Lung (tissue), 12 donors: ENCODE results near the gene LRFN5. TPM values are rescaled to one million over a fixed set of nuclear protein-coding genes. Genes with fewer than 3 reads are reported as not detected.

Experiments used
- ATAC-seq: fragments of 200-7000 bp; cut with Tn5 transposase; one replicate; pipeline ENCODE4 v1.9.1; 2020; ENCODE audit warnings: moderate number of reproducible peaks; ENCODE audit not compliant: insufficient read depth, low FRiP score
- DNase-seq, 3 donors: peaks; one replicate each; pipeline ENCODE4 v3.0.0-alpha.2; 2013 to 2017
- H3K27ac ChIP-seq, 2 donors: one replicate each; pipeline ENCODE4 v1.5.1; 2013; ENCODE audit warnings: mild to moderate bottlenecking in 2 of 2, moderate library complexity in 2 of 2, control low read depth in 1 of 2, inconsistent platforms in 1 of 2, low read depth in 1 of 2, low read length in 1 of 2
- H3K27me3 ChIP-seq, 3 donors: one replicate each; pipeline ENCODE4 v1.5.1; 2013; ENCODE audit warnings: low read length in 2 of 3; ENCODE audit not compliant: control insufficient read depth in 3 of 3, insufficient read depth in 3 of 3
- H3K36me3 ChIP-seq, 4 donors: one replicate each; pipeline ENCODE4 v1.5.1; 2013; ENCODE audit warnings: low read length in 4 of 4, mild to moderate bottlenecking in 1 of 4, moderate library complexity in 1 of 4; ENCODE audit not compliant: control insufficient read depth in 4 of 4, insufficient read depth in 4 of 4
- H3K4me1 ChIP-seq, 5 donors: one replicate each; pipeline ENCODE4 v1.5.1; 2013; ENCODE audit warnings: low read length in 5 of 5, mild to moderate bottlenecking in 2 of 5, moderate library complexity in 1 of 5; ENCODE audit not compliant: control insufficient read depth in 5 of 5, insufficient read depth in 5 of 5
- H3K4me3 ChIP-seq: one replicate; pipeline ENCODE4 v1.5.1; 2013; ENCODE audit warnings: mild to moderate bottlenecking, control low read depth, moderate library complexity
- H3K9ac ChIP-seq, 2 donors: one replicate each; pipeline ENCODE4 v1.5.1; 2013; ENCODE audit warnings: low read length in 2 of 2, control low read depth in 1 of 2; ENCODE audit not compliant: insufficient read depth in 1 of 2
- H3K9me3 ChIP-seq, 4 donors: one replicate each; pipeline ENCODE4 v1.5.1; 2013; ENCODE audit warnings: low read length in 3 of 4, mild to moderate bottlenecking in 1 of 4, moderate library complexity in 1 of 4; ENCODE audit not compliant: control insufficient read depth in 4 of 4, insufficient read depth in 3 of 4
- CTCF ChIP-seq: IDR thresholded peaks from 2 replicates; pipeline ENCODE4 v1.5.1; 2012; ENCODE audit warnings: mild to moderate bottlenecking; ENCODE audit errors: control extremely low read depth, extremely low read depth
- WGBS, 2 donors: extraction: QIAGEN DNeasy Blood & Tissue Kit; methylation state at CpG; one replicate each; pipeline ENCODE4 v1.1.7; 2013; 5-methylcytosine and 5-hydroxymethylcytosine counted together
- polyA plus RNA-seq, 2 donors: library from polyadenylated mRNA; stranded (reverse); fragments of 200-250 nt; gene quantifications; one replicate each; pipeline ENCODE4 v1.2.1, GENCODE V29; 2013
- total RNA-seq, 2 donors: library from RNA; depleted of rRNA in 1 of 2; stranded (reverse); fragments of >200 nt in 1 of 2; gene quantifications; one replicate each; pipeline ENCODE4 v1.2.1, GENCODE V29; 2014 to 2021
- donor health status: control.
- donor health status: control.
- donor health status: Bipolar disorder and iron deficiency.
- donor health status: healthy.
- donor health status: DM: yes; HTN: yes; CAD: no.

Gene LRFN5
- total and polyA plus RNA-seq, 4 donors: 0.40 to 12.6 (median 1.2) TPM

DNA sequence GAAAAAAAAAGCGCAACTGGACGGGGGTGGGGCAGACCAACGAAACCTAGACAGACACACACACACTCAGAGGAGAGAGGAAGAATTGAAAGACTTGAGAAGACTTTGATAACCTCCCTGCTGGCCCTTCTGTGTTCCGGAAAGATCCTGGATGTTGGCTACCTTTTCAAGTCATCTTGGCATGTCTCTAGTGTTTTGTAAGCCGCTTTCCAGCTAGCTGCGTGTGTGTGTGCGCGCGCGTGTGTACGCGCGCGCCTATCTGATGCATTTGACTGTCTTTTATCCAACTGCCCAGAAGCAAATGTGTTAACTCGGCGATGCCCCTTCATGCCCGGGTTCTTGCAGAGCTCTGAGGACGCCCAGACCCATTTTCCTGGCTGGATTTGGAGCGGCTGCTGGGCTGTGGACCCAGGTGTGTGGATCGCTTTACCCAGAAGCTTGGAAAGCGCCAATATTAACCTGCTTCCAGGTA, 664 bp downstream of the LRFN5 start:
- peaks cover 0 to 45% (median 6%) of the 10 kb centered on the region in 5 donors for H3K4me1 ChIP-seq
- H3K27ac ChIP-seq: no peak overlapping the region
- DNase-seq (peak in 2 of 3 donors; percentile 60 to 71), ATAC-seq (no peak)
- peak overlapping the region in 1 of 2 donors; percentile 75 for H3K9ac ChIP-seq
- peaks cover 0 to 28% (median 14%) of the 10 kb centered on the region in 3 donors for H3K27me3 ChIP-seq
- H3K36me3 ChIP-seq: no peaks in the 10 kb centered on the region
- H3K9me3 ChIP-seq: peaks cover 0 to 3% (median 0%) of the 10 kb centered on the region in 4 donors
- TF ChIP-seq CTCF: no peak
- WGBS, 2 donors: 2 to 3% methylated on average over 21 of the region's 21 CpGs
- no peak overlapping the region for H3K4me3 ChIP-seq

DNA sequence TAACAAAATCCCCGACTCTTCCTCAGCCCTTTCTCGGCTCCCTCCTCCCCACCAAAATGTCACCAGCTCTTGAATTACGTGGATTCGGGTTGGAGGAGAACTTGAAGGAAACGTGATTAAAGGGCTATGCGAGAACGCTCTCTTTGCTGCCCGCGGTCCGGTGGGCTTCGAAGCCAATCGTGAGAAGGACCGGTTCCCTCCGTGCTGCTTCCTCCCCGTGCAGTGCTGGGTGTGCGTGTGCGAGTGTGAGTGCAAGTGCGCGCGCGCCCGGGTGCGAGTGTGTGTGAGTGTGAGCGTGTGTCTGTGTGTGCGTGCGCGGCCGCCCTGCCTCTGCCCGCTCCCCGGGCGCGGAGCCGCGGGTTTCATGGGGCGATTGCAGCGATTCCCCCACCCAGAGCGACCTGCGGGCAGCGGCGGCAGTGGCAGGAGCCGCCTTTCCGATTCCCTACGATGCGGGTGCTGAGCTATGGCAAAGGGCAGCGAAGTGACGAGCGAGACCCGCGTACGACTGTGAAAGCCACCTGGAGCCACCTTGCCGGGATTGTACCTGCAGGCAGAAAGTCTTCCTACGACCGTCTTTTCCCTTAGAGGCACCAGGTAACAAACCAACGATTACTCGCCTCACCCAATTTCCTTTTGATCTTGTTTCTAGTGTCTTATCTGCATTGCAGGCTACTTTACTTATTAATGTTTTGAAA, 1.4 kb downstream of the LRFN5 start:
- peak overlapping the region; percentile 22 for H3K4me3 ChIP-seq
- peaks cover 0 to 40% (median 6%) of the 10 kb centered on the region in 5 donors for H3K4me1 ChIP-seq
- ATAC-seq (no peak), DNase-seq (peak; percentile 21 to 51 (median 50))
- no peaks in the 10 kb centered on the region for H3K36me3 ChIP-seq
- peak overlapping the region in 1 of 2 donors; percentile 75 for H3K9ac ChIP-seq
- no peak for TF ChIP-seq CTCF
- 1 to 2% methylated on average over 55 of the region's 55 CpGs for WGBS, 2 donors
- peaks cover 0 to 28% (median 14%) of the 10 kb centered on the region in 3 donors for H3K27me3 ChIP-seq
- no peak overlapping the region for H3K27ac ChIP-seq
- peaks cover 0 to 3% (median 0%) of the 10 kb centered on the region in 4 donors for H3K9me3 ChIP-seq

DNA sequence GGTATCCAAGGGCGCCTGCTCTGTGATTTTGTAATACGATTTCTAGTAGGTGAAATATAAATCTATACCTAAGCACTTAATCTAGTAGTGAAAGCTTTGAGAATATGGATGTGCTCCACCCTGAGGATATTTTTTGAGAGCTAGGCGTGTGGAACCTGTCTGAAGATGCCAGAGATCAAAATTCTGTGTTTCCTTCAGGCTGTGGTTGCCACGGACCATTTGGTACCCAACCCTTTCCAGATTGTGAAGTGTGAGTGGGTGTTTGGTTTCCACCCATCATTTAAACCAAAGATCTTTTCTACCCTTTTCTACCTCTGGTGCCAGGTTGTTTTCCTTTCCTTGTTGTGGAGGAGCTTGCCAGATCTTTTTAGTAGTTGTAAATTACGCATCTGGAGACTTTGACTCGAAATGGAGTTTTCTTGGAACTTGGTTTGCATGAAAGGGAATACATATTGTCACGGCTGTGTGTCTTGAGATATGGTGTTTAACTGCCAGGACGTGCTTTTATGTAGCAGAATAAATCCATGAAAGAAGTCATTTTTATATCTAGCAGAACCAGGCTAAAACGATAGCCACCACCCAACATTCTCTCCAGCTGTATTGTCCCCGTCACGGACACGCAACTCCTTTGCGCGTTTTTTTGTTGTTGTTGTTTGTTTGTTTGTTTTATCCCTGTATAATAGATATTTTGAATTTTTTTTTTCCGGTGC, 2.2 kb downstream of the LRFN5 start:
- Histone ChIP-seq H3K9ac (no peak overlapping the region), H3K27me3 (peaks cover 0 to 28% (median 14%) of the 10 kb centered on the region in 3 donors), H3K4me1 (peaks cover 0 to 37% (median 6%) of the 10 kb centered on the region in 5 donors), H3K27ac (no peak overlapping the region), H3K36me3 (no peaks in the 10 kb centered on the region), H3K9me3 (peaks cover 0 to 3% (median 0%) of the 10 kb centered on the region in 4 donors), H3K4me3 (no peak overlapping the region)
- TF ChIP-seq CTCF: no peak
- 10 to 11% methylated on average over 15 of the region's 15 CpGs for WGBS, 2 donors
- peak in 2 of 3 donors; percentile 32 to 54 for DNase-seq
- ATAC-seq: no peak
